SK-N-SH treated with all-trans-retinoic acid at 6 μM for 48 hours (cell line): ENCODE measurements around the gene BEND7.

Experiments
- ATAC-seq: fragments of 200-7000 bp; cut with Tn5 transposase; 3 replicates; pipeline ENCODE4 v1.9.1; 2020; ENCODE audit warnings: mild to moderate bottlenecking, moderate library complexity
- ARNTL ChIP-seq: fragments of 450-650 bp; formaldehyde crosslinking; IDR thresholded peaks from 2 replicates; pipeline ENCODE4 v1.5.0; 2020; ENCODE audit warnings: low read depth, mild to moderate bottlenecking, moderate library complexity, borderline replicate concordance
- BACH2 ChIP-seq: fragments of 250-450 bp; sonication (Bioruptor Pico); IDR thresholded peaks from 2 replicates; pipeline ENCODE4 v1.9.0; 2021; ENCODE audit warnings: mild to moderate bottlenecking, borderline replicate concordance
- CREB5 ChIP-seq: fragments of 250-450 bp; sonication (Bioruptor Pico); IDR thresholded peaks from 2 replicates; pipeline ENCODE4 v1.5.1; 2020; ENCODE audit warnings: low read depth, mild to moderate bottlenecking, moderate library complexity
- CSRNP3 ChIP-seq: fragments of 250-450 bp; sonication (Bioruptor Pico); IDR thresholded peaks from 2 replicates; pipeline ENCODE4 v1.5.1; 2021; ENCODE audit warnings: mild to moderate bottlenecking, moderate library complexity
- ESRRG ChIP-seq: fragments of 250-450 bp; sonication (Bioruptor Pico); IDR thresholded peaks from 2 replicates; pipeline ENCODE4 v1.6.1; 2021; ENCODE audit warnings: mild to moderate bottlenecking
- GLIS3 ChIP-seq: fragments of 250-450 bp; sonication (Bioruptor Pico); IDR thresholded peaks from 2 replicates; pipeline ENCODE4 v1.5.0; 2020; ENCODE audit warnings: mild to moderate bottlenecking, moderate library complexity
- ISL1 ChIP-seq: fragments of 250-450 bp; sonication (Bioruptor Pico); IDR thresholded peaks from 2 replicates; pipeline ENCODE4 v2.1.2; 2022; ENCODE audit warnings: mild to moderate bottlenecking, moderate library complexity
- OSR1 ChIP-seq: fragments of 250-450 bp; sonication (Bioruptor Pico); IDR thresholded peaks from 2 replicates; pipeline ENCODE4 v1.8.0; 2022; ENCODE audit warnings: moderate library complexity, mild to moderate bottlenecking, inconsistent platforms
- PATZ1 ChIP-seq: fragments of 250-450 bp; sonication (Bioruptor Pico); IDR thresholded peaks from 2 replicates; pipeline ENCODE4 v1.8.0; 2020; ENCODE audit warnings: mild to moderate bottlenecking, moderate library complexity, borderline replicate concordance
- TCF4 ChIP-seq: fragments of 250-450 bp; sonication (Bioruptor Pico); IDR thresholded peaks from 2 replicates; pipeline ENCODE4 v1.8.0; 2021; ENCODE audit warnings: mild to moderate bottlenecking, moderate library complexity, borderline replicate concordance
- TOX ChIP-seq: fragments of 250-450 bp; sonication (Bioruptor Pico); IDR thresholded peaks from 2 replicates; pipeline ENCODE4 v1.8.0; 2021; ENCODE audit warnings: mild to moderate bottlenecking, moderate library complexity, borderline replicate concordance
- TSHZ2 ChIP-seq: fragments of 250-450 bp; sonication (Bioruptor Pico); IDR thresholded peaks from 2 replicates; pipeline ENCODE4 v1.5.0; 2020; ENCODE audit warnings: mild to moderate bottlenecking, moderate library complexity
- ZFP30 ChIP-seq: fragments of 450-650 bp; formaldehyde crosslinking; IDR thresholded peaks from 2 replicates; pipeline ENCODE4 v1.5.0; 2022; ENCODE audit warnings: mild to moderate bottlenecking, moderate library complexity
- ZNF565 ChIP-seq: fragments of 450-650 bp; formaldehyde crosslinking; conservative IDR thresholded peaks from 2 replicates; pipeline ENCODE4 v1.5.0; 2020; ENCODE audit warnings: low read depth, mild to moderate bottlenecking, moderate library complexity
- ZNF70 ChIP-seq: fragments of 450-650 bp; formaldehyde crosslinking; IDR thresholded peaks from 2 replicates; pipeline ENCODE4 v1.5.0; 2020; ENCODE audit warnings: mild to moderate bottlenecking, moderate library complexity
- ZNF8 ChIP-seq: fragments of 450-650 bp; formaldehyde crosslinking; IDR thresholded peaks from 2 replicates; pipeline ENCODE4 v1.5.0; 2020; ENCODE audit warnings: mild to moderate bottlenecking, moderate library complexity

BEND7 gene

GRCh38 chr10:13567030-13567429 is 38.2 kb upstream of the BEND7 start (continued):
- TF ChIP-seq PATZ1 (CRISPR knock-in tag) = no peak
- TF ChIP-seq, all 23 proteins: peak for 0

- ATAC-seq = no peak
- no peak for TF ChIP-seq TCF4 (CRISPR knock-in tag)
- TF ChIP-seq, all 23 proteins: peak for 0
Measured at GRCh38 chr10:13564576-13564975, 35.8 kb upstream of the BEND7 start.

- no peak for ATAC-seq
- TF ChIP-seq ZNF565 (CRISPR knock-in tag) = no peak
- no peak for TF ChIP-seq ZFP30
- TF ChIP-seq ESRRG = no peak
- TF ChIP-seq GLIS3 (CRISPR knock-in tag) = no peak
Measured at GRCh38 chr10:13563481-13564445, 34.9 kb upstream of the BEND7 start.

- 0 out of 2 replicates have a peak, but pooled peaks have one; percentile 8 for TF ChIP-seq ISL1
- no peak for TF ChIP-seq PATZ1 (CRISPR knock-in tag)
- ATAC-seq = no peak
Measured at GRCh38 chr10:13560597-13560996, 31.8 kb upstream of the BEND7 start.

GRCh38 chr10:13559124-13559700 is 30.4 kb upstream of the BEND7 start:
- no peak for ATAC-seq
- no peak for TF ChIP-seq CREB5 (CRISPR knock-in tag)
- no peak for TF ChIP-seq ZNF70 (CRISPR knock-in tag)
- no peak for TF ChIP-seq ARNTL (CRISPR knock-in tag)
- no peak for TF ChIP-seq CSRNP3 (CRISPR knock-in tag)
- no peak for TF ChIP-seq TOX (CRISPR knock-in tag)
- no peak for TF ChIP-seq ZFP30
- TF ChIP-seq, all 23 proteins: peak for 0

- TF ChIP-seq ZNF565 (CRISPR knock-in tag) (no peak), OSR1 (CRISPR knock-in tag) (no peak), CSRNP3 (CRISPR knock-in tag) (no peak), BACH2 (no peak), ZNF8 (no peak), ESRRG (no peak), TSHZ2 (CRISPR knock-in tag) (no peak)
- ATAC-seq = no peak
Measured at GRCh38 chr10:13555884-13556510, 27.2 kb upstream of the BEND7 start.
